Measurements from ENCODE around the gene RAB28. TPM values are rescaled to one million over a fixed set of nuclear protein-coding genes. Genes with fewer than 3 reads are reported as not detected.

The RAB28 gene
- total RNA-seq, 6 donors from 2014 or later = 7.3 to 19.5 (median 16.6) TPM

GRCh38 chr4:13481569-13481968, 2.6 kb downstream of the RAB28 start:
- peaks cover 14 to 32% (median 17%) of the 10 kb centered on the region in 4 donors for H3K4me1 ChIP-seq
- no peak overlapping the region for H3K27ac ChIP-seq
- no peaks in the 10 kb centered on the region for H3K9me3 ChIP-seq
- 33 to 36% methylated on average over 1 of the region's 1 CpG for WGBS, 2 donors
- TF ChIP-seq POLR2AphosphoS5 (IDR thresholded peaks at IDR 0.05) (no peak), CTCF (IDR thresholded peaks at IDR 0.05) (no peak), POLR2A (IDR thresholded peaks at IDR 0.05) (no peak), EP300 (IDR thresholded peaks at IDR 0.05) (no peak)
- no peaks in the 10 kb centered on the region for H3K36me3 ChIP-seq
- DNase-seq (no peak), ATAC-seq (ENCODE audit: low FRiP score in 2 of 2) (no peak)
- H3K4me3 ChIP-seq = no peak overlapping the region
- no peaks in the 10 kb centered on the region for H3K27me3 ChIP-seq

- no peak for TF ChIP-seq POLR2AphosphoS5 (IDR thresholded peaks at IDR 0.05)
- no peak for TF ChIP-seq EP300 (IDR thresholded peaks at IDR 0.05)
- no peaks in the 10 kb centered on the region for H3K27me3 ChIP-seq
- no peak overlapping the region for H3K27ac ChIP-seq
- no peak for DNase-seq
- no peak overlapping the region for H3K4me3 ChIP-seq
- peaks cover 9 to 26% (median 13%) of the 10 kb centered on the region in 4 donors for H3K4me1 ChIP-seq
- WGBS, 2 donors = 95 to 97% methylated on average over 1 of the region's 1 CpG
- no peak for ATAC-seq (ENCODE audit: low FRiP score in 2 of 2)
- no peaks in the 10 kb centered on the region for H3K9me3 ChIP-seq
- H3K36me3 ChIP-seq = peaks cover 0 to 3% (median 0%) of the 10 kb centered on the region in 4 donors
Observed at GRCh38 chr4:13478707-13479106, 5.4 kb downstream of the RAB28 start.

- TF ChIP-seq POLR2AphosphoS5 (IDR thresholded peaks at IDR 0.05) (no peak), POLR2A (IDR thresholded peaks at IDR 0.05) (no peak), CTCF (IDR thresholded peaks at IDR 0.05) (no peak), EP300 (IDR thresholded peaks at IDR 0.05) (no peak)
- no peak for ATAC-seq (ENCODE audit: low FRiP score in 2 of 2)
- Histone ChIP-seq H3K9me3 (no peaks in the 10 kb centered on the region), H3K4me3 (no peak overlapping the region), H3K27ac (no peak overlapping the region), H3K4me1 (peaks cover 5 to 21% (median 9%) of the 10 kb centered on the region in 4 donors), H3K36me3 (peaks cover 0 to 3% (median 0%) of the 10 kb centered on the region in 4 donors), H3K27me3 (no peaks in the 10 kb centered on the region)
- DNase-seq = no peak
- WGBS, 2 donors = 97 to 98% methylated on average over 2 of the region's 2 CpGs
Observed at GRCh38 chr4:13478131-13478530, 6.0 kb downstream of the RAB28 start.

GRCh38 chr4:13476915-13477314, 7.2 kb downstream of the RAB28 start:
- no peaks in the 10 kb centered on the region for H3K27me3 ChIP-seq
- no peak overlapping the region for H3K4me3 ChIP-seq
- no peak for TF ChIP-seq EP300 (IDR thresholded peaks at IDR 0.05)
- TF ChIP-seq POLR2A (IDR thresholded peaks at IDR 0.05) = no peak
- no peak for TF ChIP-seq CTCF (IDR thresholded peaks at IDR 0.05)
- no peak for TF ChIP-seq POLR2AphosphoS5 (IDR thresholded peaks at IDR 0.05)
- WGBS, 2 donors = 77 to 81% methylated on average over 2 of the region's 2 CpGs
- peaks cover 0 to 3% (median 0%) of the 10 kb centered on the region in 4 donors for H3K36me3 ChIP-seq
- H3K27ac ChIP-seq = no peak overlapping the region
- H3K4me1 ChIP-seq = peaks cover 0 to 9% (median 0%) of the 10 kb centered on the region in 4 donors
- DNase-seq (no peak), ATAC-seq (ENCODE audit: low FRiP score in 2 of 2) (no peak)
- H3K9me3 ChIP-seq = no peaks in the 10 kb centered on the region

GRCh38 chr4:13476152-13476551, 8.0 kb downstream of the RAB28 start:
- peaks cover 0 to 2% (median 0%) of the 10 kb centered on the region in 4 donors for H3K4me1 ChIP-seq
- H3K9me3 ChIP-seq = no peaks in the 10 kb centered on the region
- no peak overlapping the region for H3K27ac ChIP-seq
- no peak for ATAC-seq (ENCODE audit: low FRiP score in 2 of 2)
- no peak for DNase-seq
- no peak overlapping the region for H3K4me3 ChIP-seq
- TF ChIP-seq CTCF (IDR thresholded peaks at IDR 0.05) (no peak), POLR2A (IDR thresholded peaks at IDR 0.05) (no peak), EP300 (IDR thresholded peaks at IDR 0.05) (no peak)
- H3K36me3 ChIP-seq = peaks cover 0 to 3% (median 0%) of the 10 kb centered on the region in 4 donors
- H3K27me3 ChIP-seq = no peaks in the 10 kb centered on the region

Data from upper lobe of left lung (tissue), 6 donors.